HEK293 (cell line): ENCODE data around the gene MND1.

Source experiments
- CTCF ChIA-PET: fragments of 350-600 bp; formaldehyde crosslinking; extraction: SDS; loops from one replicate; lab custom pipeline; 2021; ENCODE audit warnings: antibody characterized with exemption; lab: Yijun Ruan, JAX
- POLR2A ChIA-PET: fragments of 300-600 bp; formaldehyde crosslinking; extraction: SDS; loops from one replicate; lab custom pipeline; 2020; ENCODE audit warnings: antibody characterized with exemption, inconsistent platforms; lab: Yijun Ruan, JAX
- H3K27ac ChIP-seq: fragments of 200-500 bp; sonication (Bioruptor generic); 2 replicates; pipeline ENCODE4 v1.5.1; 2014; ENCODE audit warnings: low read depth, low read length, control low read depth, inconsistent platforms; ENCODE audit errors: extremely low read depth
- H3K36me3 ChIP-seq, 2 experiments: fragments of 200-500 bp in 1 of 2; sonication (Bioruptor generic) in 1 of 2; 1 replicate in 1 of 2; 2 replicates in 1 of 2; pipeline ENCODE4 v1.5.1; 2014 to 2017; ENCODE audit warnings: inconsistent platforms in 2 of 2, low read length in 2 of 2; ENCODE audit not compliant: control insufficient read depth in 2 of 2, insufficient read depth in 1 of 2
- H3K4me1 ChIP-seq: fragments of 200-500 bp; sonication (Bioruptor generic); 2 replicates; pipeline ENCODE4 v1.5.1; 2014; ENCODE audit warnings: mild to moderate bottlenecking, low read length, inconsistent platforms; ENCODE audit not compliant: control insufficient read depth, insufficient read depth
- H3K4me3 ChIP-seq: 2 replicates; pipeline ENCODE4 v1.5.1; 2011; ENCODE audit warnings: low read depth, mild to moderate bottlenecking, control low read depth, low read length, moderate library complexity
- H3K9me3 ChIP-seq: fragments of 200-500 bp; sonication (Bioruptor generic); 2 replicates; pipeline ENCODE4 v1.5.1; 2014; ENCODE audit warnings: low read depth, low read length, inconsistent platforms; ENCODE audit not compliant: control insufficient read depth, insufficient read depth
- ELK4 ChIP-seq: IDR thresholded peaks from 2 replicates; pipeline ENCODE4 v1.6.1; 2011; ENCODE audit warnings: mild to moderate bottlenecking, low read depth, low read length, borderline replicate concordance
- GLIS1 ChIP-seq: fragments of 450-650 bp; formaldehyde crosslinking; IDR thresholded peaks from 2 replicates; pipeline ENCODE4 v1.5.1; 2016; ENCODE audit warnings: missing biosample characterization, missing genetic modification characterization
- HOXC10 ChIP-seq: sonication (generic); formaldehyde crosslinking; IDR thresholded peaks from 2 replicates; pipeline ENCODE4 v1.8.1; 2023; ENCODE audit warnings: mild to moderate bottlenecking, missing genetic modification reagents
- IKZF3 ChIP-seq: fragments of 450-650 bp; IDR thresholded peaks from 2 replicates; pipeline ENCODE4 v1.5.0; 2018; ENCODE audit warnings: missing biosample characterization, mild to moderate bottlenecking, missing genetic modification characterization, moderate library complexity
- ZBTB10 ChIP-seq: fragments of 450-650 bp; formaldehyde crosslinking; IDR thresholded peaks from 2 replicates; pipeline ENCODE4 v1.5.1; 2016; ENCODE audit warnings: missing biosample characterization, missing genetic modification characterization
- ZBTB26 ChIP-seq: fragments of 450-650 bp; formaldehyde crosslinking; optimal IDR thresholded peaks from 2 replicates; pipeline ENCODE3; 2016; ENCODE audit warnings: missing biosample characterization, mild to moderate bottlenecking, missing genetic modification characterization
- ZBTB6 ChIP-seq: fragments of 450-650 bp; formaldehyde crosslinking; IDR thresholded peaks from 2 replicates; pipeline ENCODE4 v1.5.1; 2017; ENCODE audit warnings: missing biosample characterization, missing genetic modification characterization
- ZNF140 ChIP-seq: fragments of 450-650 bp; formaldehyde crosslinking; IDR thresholded peaks from 2 replicates; pipeline ENCODE4 v1.5.1; 2016; ENCODE audit warnings: missing biosample characterization, missing genetic modification characterization
- ZNF211 ChIP-seq: fragments of 450-650 bp; formaldehyde crosslinking; IDR thresholded peaks from 2 replicates; pipeline ENCODE4 v1.5.1; 2016; ENCODE audit warnings: low read depth, missing biosample characterization, missing genetic modification characterization
- ZNF214 ChIP-seq: fragments of 450-650 bp; formaldehyde crosslinking; IDR thresholded peaks from 2 replicates; pipeline ENCODE4 v1.5.1; 2017; ENCODE audit warnings: missing biosample characterization, mild to moderate bottlenecking, missing genetic modification characterization, borderline replicate concordance
- ZNF335 ChIP-seq: fragments of 450-650 bp; formaldehyde crosslinking; conservative IDR thresholded peaks from 2 replicates; pipeline ENCODE4 v1.5.1; 2016; ENCODE audit warnings: missing biosample characterization, missing genetic modification characterization
- ZNF433 ChIP-seq: fragments of 450-650 bp; formaldehyde crosslinking; IDR thresholded peaks from 2 replicates; pipeline ENCODE4 v1.5.1; 2016; ENCODE audit warnings: missing biosample characterization, missing genetic modification characterization, low read depth
- ZNF514 ChIP-seq: fragments of 450-650 bp; formaldehyde crosslinking; IDR thresholded peaks from 2 replicates; pipeline ENCODE4 v1.5.1; 2016; ENCODE audit warnings: missing biosample characterization, missing genetic modification characterization
- ZNF521 ChIP-seq: fragments of 450-650 bp; formaldehyde crosslinking; IDR thresholded peaks from 2 replicates; pipeline ENCODE4 v1.5.1; 2017; ENCODE audit warnings: missing biosample characterization, mild to moderate bottlenecking, missing genetic modification characterization
- ZNF580 ChIP-seq: fragments of 450-650 bp; formaldehyde crosslinking; IDR thresholded peaks from 2 replicates; pipeline ENCODE4 v1.5.1; 2016; ENCODE audit warnings: missing biosample characterization, missing genetic modification characterization
- ZNF600 ChIP-seq: fragments of 450-650 bp; formaldehyde crosslinking; IDR thresholded peaks from 2 replicates; pipeline ENCODE4 v1.5.1; 2016; ENCODE audit warnings: missing biosample characterization, missing genetic modification characterization
- ZNF623 ChIP-seq: fragments of 450-650 bp; formaldehyde crosslinking; IDR thresholded peaks from 2 replicates; pipeline ENCODE4 v1.5.1; 2016; ENCODE audit warnings: missing biosample characterization, missing genetic modification characterization
- ZNF776 ChIP-seq: fragments of 450-650 bp; formaldehyde crosslinking; IDR thresholded peaks from 2 replicates; pipeline ENCODE4 v1.5.0; 2017; ENCODE audit warnings: missing biosample characterization, missing genetic modification characterization, borderline replicate concordance
- ZNF785 ChIP-seq: fragments of 450-650 bp; formaldehyde crosslinking; IDR thresholded peaks from 2 replicates; pipeline ENCODE4 v1.5.1; 2016; ENCODE audit warnings: missing biosample characterization, missing genetic modification characterization
- ZSCAN23 ChIP-seq: fragments of 450-650 bp; formaldehyde crosslinking; IDR thresholded peaks from 2 replicates; pipeline ENCODE4 v1.5.1; 2016; ENCODE audit warnings: missing biosample characterization, missing genetic modification characterization

Gene MND1

GRCh38 chr4:153296040-153296823 is 48.3 kb upstream of the MND1 start:
- H3K4me1 ChIP-seq: no peaks in the 10 kb centered on the region; the same call in 1 of the 2 replicates
- ChIA-PET POLR2A (no interaction called here), CTCF (interaction anchor here (1.7 kb wide), 1 partner anchor 153 kb away, joined by 5 read pairs; no protein-coding TSS in a partner anchor)
- no peak overlapping the region for H3K4me3 ChIP-seq
- H3K36me3 ChIP-seq: peaks cover 5 to 74% of the 10 kb centered on the region in 2 experiments; a peak in 2 of 3 replicates
- no peak overlapping the region for H3K27ac ChIP-seq
- H3K9me3 ChIP-seq: no peaks in the 10 kb centered on the region; the same call in 1 of the 2 replicates
- TF ChIP-seq ZNF514 (no peak), GLIS1 (peak; percentile 54), ZNF600 (no peak)

GRCh38 chr4:153297116-153297515 is 47.4 kb upstream of the MND1 start:
- CTCF ChIA-PET: interaction anchor here (1.7 kb wide), 1 partner anchor 154 kb away, joined by 5 read pairs; no protein-coding TSS in a partner anchor
- TF ChIP-seq ZNF214 (tag by site-specific recombination): no peak
- no peak for TF ChIP-seq ZNF521 (tag by site-specific recombination)
- no peak for TF ChIP-seq ZNF433 (tag by site-specific recombination)
- no peak for TF ChIP-seq ELK4
- TF ChIP-seq ZNF623 (tag by site-specific recombination): no peak
- TF ChIP-seq ZNF785 (tag by site-specific recombination): no peak
- TF ChIP-seq ZBTB26 (tag by site-specific recombination): no peak
- TF ChIP-seq HOXC10: no peak
- no peak for TF ChIP-seq ZNF140 (tag by site-specific recombination)
- no peak for TF ChIP-seq ZNF600
- no peak for TF ChIP-seq ZNF335
- TF ChIP-seq ZBTB6 (tag by site-specific recombination): no peak
- no peak for TF ChIP-seq ZNF514
- no peak for TF ChIP-seq ZNF580
- TF ChIP-seq ZBTB10 (tag by site-specific recombination): no peak
- TF ChIP-seq ZNF211 (tag by site-specific recombination): no peak
- no peak for TF ChIP-seq ZSCAN23 (tag by site-specific recombination)
- TF ChIP-seq ZNF776: no peak
- no peak for TF ChIP-seq IKZF3 (tag by site-specific recombination)
- H3K27ac ChIP-seq: no peak overlapping the region
- peaks cover 5 to 72% of the 10 kb centered on the region in 2 experiments; a peak in 2 of 3 replicates for H3K36me3 ChIP-seq
- H3K4me1 ChIP-seq: no peaks in the 10 kb centered on the region; the same call in 1 of the 2 replicates
- POLR2A ChIA-PET: no interaction called here
- no peaks in the 10 kb centered on the region; the same call in 1 of the 2 replicates for H3K9me3 ChIP-seq
- H3K4me3 ChIP-seq: no peak overlapping the region
